Liver (tissue), 9 donors: ENCODE data around the gene ITPKA. TPM values are rescaled to one million over a fixed set of nuclear protein-coding genes. Genes with fewer than 3 reads are reported as not detected.

ENCODE experiments used
- DNase-seq: peaks from one replicate; pipeline ENCODE4 v3.0.0-alpha.2; 2017; ENCODE audit warnings: low spot score
- H3K27ac ChIP-seq, 2 donors: one replicate each; pipeline ENCODE4 v1.7.0; 2013; ENCODE audit warnings: inconsistent platforms in 2 of 2, low read length in 2 of 2, control low read depth in 1 of 2, low read depth in 1 of 2, mild to moderate bottlenecking in 1 of 2
- H3K27me3 ChIP-seq, 4 donors: one replicate each; pipeline versions ENCODE4 v1.6.1 to v1.7.0; 2013; ENCODE audit warnings: low read length in 3 of 4, inconsistent platforms in 1 of 4, mild to moderate bottlenecking in 1 of 4, moderate library complexity in 1 of 4; ENCODE audit not compliant: control insufficient read depth in 4 of 4, insufficient read depth in 4 of 4
- H3K36me3 ChIP-seq, 4 donors: one replicate each; pipeline versions ENCODE4 v1.6.1 to v1.7.0; 2013; ENCODE audit warnings: low read length in 3 of 4, mild to moderate bottlenecking in 3 of 4, low read depth in 1 of 4, moderate library complexity in 1 of 4; ENCODE audit not compliant: control insufficient read depth in 4 of 4, insufficient read depth in 3 of 4
- H3K4me1 ChIP-seq, 4 donors: one replicate each; pipeline versions ENCODE4 v1.6.1 to v1.7.0; 2013; ENCODE audit warnings: low read length in 3 of 4, mild to moderate bottlenecking in 3 of 4, moderate library complexity in 1 of 4; ENCODE audit not compliant: control insufficient read depth in 4 of 4, insufficient read depth in 4 of 4
- H3K4me3 ChIP-seq, 3 donors: one replicate each; pipeline versions ENCODE4 v1.6.1 to v1.7.0; 2013; ENCODE audit warnings: low read length in 3 of 3, control low read depth in 1 of 3, low read depth in 1 of 3, mild to moderate bottlenecking in 1 of 3
- H3K9ac ChIP-seq, 2 donors: one replicate each; pipeline ENCODE4 v1.7.0; 2013; ENCODE audit warnings: low read length in 2 of 2, mild to moderate bottlenecking in 2 of 2, moderate library complexity in 2 of 2, control low read depth in 1 of 2, low read depth in 1 of 2
- H3K9me3 ChIP-seq, 4 donors: one replicate each; pipeline versions ENCODE4 v1.6.1 to v1.7.0; 2013; ENCODE audit warnings: low read length in 3 of 4; ENCODE audit not compliant: control insufficient read depth in 4 of 4
- ATF3 ChIP-seq: IDR thresholded peaks from 2 replicates; pipeline ENCODE4 v1.6.1; 2016; ENCODE audit warnings: antibody characterized with exemption
- EGR1 ChIP-seq, 2 donors: IDR thresholded peaks; 2 replicates each; pipeline ENCODE4 v1.6.1; 2016 to 2018; ENCODE audit warnings: antibody characterized with exemption in 2 of 2, low read depth in 2 of 2
- FOXA2 ChIP-seq: IDR thresholded peaks from 2 replicates; pipeline ENCODE4 v1.6.1; 2016; ENCODE audit warnings: antibody characterized with exemption
- GABPA ChIP-seq, 2 donors: IDR thresholded peaks in 1 of 2; conservative IDR thresholded peaks in 1 of 2; 2 replicates each; pipeline ENCODE4 v1.6.1; 2016; ENCODE audit warnings: antibody characterized with exemption in 2 of 2, mild to moderate bottlenecking in 1 of 2, moderate library complexity in 1 of 2
- HNF4A ChIP-seq, 2 donors: conservative IDR thresholded peaks; 2 replicates each; pipeline ENCODE4 v1.6.1; 2016; ENCODE audit warnings: antibody characterized with exemption in 2 of 2, mild to moderate bottlenecking in 2 of 2
- HNF4G ChIP-seq: IDR thresholded peaks from 2 replicates; pipeline ENCODE4 v1.6.1; 2016; ENCODE audit warnings: antibody characterized with exemption
- MAX ChIP-seq: IDR thresholded peaks from 2 replicates; pipeline ENCODE4 v1.6.1; 2016; ENCODE audit warnings: antibody characterized with exemption
- NR2F2 ChIP-seq: IDR thresholded peaks from 2 replicates; pipeline ENCODE4 v1.6.1; 2016; ENCODE audit warnings: antibody characterized with exemption
- REST ChIP-seq: IDR thresholded peaks from 2 replicates; pipeline ENCODE4 v1.6.1; 2016; ENCODE audit warnings: antibody characterized with exemption, mild to moderate bottlenecking
- RXRA ChIP-seq, 2 donors: IDR thresholded peaks; 2 replicates each; pipeline ENCODE4 v1.6.1; 2017 to 2018; ENCODE audit warnings: antibody characterized with exemption in 2 of 2, mild to moderate bottlenecking in 1 of 2
- SP1 ChIP-seq: IDR thresholded peaks from 2 replicates; pipeline ENCODE4 v1.6.1; 2018; ENCODE audit warnings: antibody characterized with exemption, mild to moderate bottlenecking
- TAF1 ChIP-seq: conservative IDR thresholded peaks from 2 replicates; pipeline ENCODE4 v1.6.1; 2016; ENCODE audit warnings: antibody characterized with exemption, mild to moderate bottlenecking
- YY1 ChIP-seq: IDR thresholded peaks from 2 replicates; pipeline ENCODE4 v1.6.1; 2016; ENCODE audit warnings: antibody characterized with exemption, mild to moderate bottlenecking
- ZBTB33 ChIP-seq: IDR thresholded peaks from 2 replicates; pipeline ENCODE4 v1.6.1; 2016; ENCODE audit warnings: antibody characterized with exemption
- WGBS: extraction: QIAGEN DNeasy Blood & Tissue Kit; methylation state at CpG from one replicate; pipeline ENCODE4 v1.1.7; 2013; 5-methylcytosine and 5-hydroxymethylcytosine counted together
- polyA plus RNA-seq, 2 donors: library from polyadenylated mRNA; stranded (reverse) in 1 of 2; unstranded in 1 of 2; fragments of 200-250 nt in 1 of 2; fragments of >200 nt in 1 of 2; fragmentation: Nextera tagmentation in 1 of 2; extraction: Ambion mirVana in 1 of 2; gene quantifications; one replicate each; pipeline versions ENCODE4 v1.2.1 to v1.2.3, GENCODE V29; 2013 to 2015
- total RNA-seq, 2 donors: library from RNA; depleted of rRNA; stranded (reverse); fragments of >200 nt; gene quantifications; one replicate each; pipeline ENCODE4 v1.2.3, GENCODE V29; 2014
- donor health status: healthy.
- donor health status: healthy.
- donor health status: healthy.
- donor health status: healthy.
- donor health status: healthy.

Gene ITPKA
- total and polyA plus RNA-seq, 4 donors, result 0.36 to 2.4 (median 1.2) TPM

- TF ChIP-seq ZBTB33 (no peak), GABPA (IDR thresholded peaks at IDR 0.05 in 1 of 2, conservative IDR thresholded peaks at IDR 0.05 in 1 of 2) (no peak), RXRA (IDR thresholded peaks at IDR 0.05) (no peak), HNF4G (no peak), FOXA2 (no peak)
These were observed 27.9 kb downstream of the ITPKA start (continued) for GRCh38 chr15:41521614-41522013.

- Histone ChIP-seq H3K36me3 (peaks cover 8 to 48% (median 23%) of the 10 kb centered on the region in 4 donors), H3K27me3 (no peaks in the 10 kb centered on the region), H3K9me3 (no peaks in the 10 kb centered on the region), H3K4me1 (no peaks in the 10 kb centered on the region), H3K27ac (no peak overlapping the region), H3K9ac (no peak overlapping the region), H3K4me3 (no peak overlapping the region)
- no peak for DNase-seq
- TF ChIP-seq REST (no peak), NR2F2 (no peak), HNF4A (conservative IDR thresholded peaks at IDR 0.05) (no peak), SP1 (no peak), ATF3 (no peak), ZBTB33 (no peak), MAX (no peak), TAF1 (no peak), YY1 (no peak), GABPA (IDR thresholded peaks at IDR 0.05 in 1 of 2, conservative IDR thresholded peaks at IDR 0.05 in 1 of 2) (no peak), EGR1 (IDR thresholded peaks at IDR 0.05; ENCODE audit: low read depth in 2 of 2) (no peak)
- WGBS, result 96% methylated on average over 5 of the region's 5 CpGs
These were observed 29.4 kb downstream of the ITPKA start for GRCh38 chr15:41523097-41523496.
